ENCODE data around the gene PSMB3. TPM values are rescaled to one million over a fixed set of nuclear protein-coding genes. Genes with fewer than 3 reads are reported as not detected.

PSMB3 gene
- total and polyA plus RNA-seq, 7 donors, result 135 to 280 (median 198) TPM

- H3K27ac ChIP-seq, result no peak overlapping the region
- H3K4me3 ChIP-seq, result no peak overlapping the region
- H3K9me3 ChIP-seq, result no peaks in the 10 kb centered on the region
- no peak for DNase-seq
- intact Hi-C loops (cut with DNase I), result loop anchor here (5.0 kb wide), 1 partner anchor 42 kb away; no protein-coding TSS in a partner anchor
- peaks cover 0 to 47% (median 14%) of the 10 kb centered on the region in 4 donors for H3K36me3 ChIP-seq
- H3K27me3 ChIP-seq, result no peaks in the 10 kb centered on the region
- H3K4me1 ChIP-seq, result peaks cover 2 to 39% (median 35%) of the 10 kb centered on the region in 4 donors
- WGBS, 2 donors, result 61 to 72% methylated on average over 15 of the region's 15 CpGs
- no peak for TF ChIP-seq CTCF (IDR thresholded peaks at IDR 0.05)
Measured at GRCh38 chr17:38733982-38734973, 18.3 kb upstream of the PSMB3 start.

GRCh38 chr17:38735161-38735997 lies 17.2 kb upstream of the PSMB3 start:
- DNase-seq, result no peak
- H3K27ac ChIP-seq, result peak overlapping the region in 1 of 4 donors; percentile 14
- TF ChIP-seq EP300 (IDR thresholded peaks at IDR 0.05) (no peak), POLR2A (IDR thresholded peaks at IDR 0.05) (no peak), CTCF (IDR thresholded peaks at IDR 0.05) (peak; percentile 95 to 99 (median 96)), POLR2AphosphoS5 (IDR thresholded peaks at IDR 0.05) (peak in 1 of 4 donors; percentile 20)
- no peak overlapping the region for H3K4me3 ChIP-seq
- peaks cover 2 to 33% (median 29%) of the 10 kb centered on the region in 4 donors for H3K4me1 ChIP-seq
- intact Hi-C loops (cut with DNase I), result loop anchor here (1.0 kb wide), 1 partner anchor 58 kb away; no protein-coding TSS in a partner anchor
- 45 to 53% methylated on average over 23 of the region's 23 CpGs for WGBS, 2 donors
- H3K36me3 ChIP-seq, result peaks cover 0 to 55% (median 15%) of the 10 kb centered on the region in 4 donors
- no peaks in the 10 kb centered on the region for H3K9me3 ChIP-seq
- no peaks in the 10 kb centered on the region for H3K27me3 ChIP-seq

DNA sequence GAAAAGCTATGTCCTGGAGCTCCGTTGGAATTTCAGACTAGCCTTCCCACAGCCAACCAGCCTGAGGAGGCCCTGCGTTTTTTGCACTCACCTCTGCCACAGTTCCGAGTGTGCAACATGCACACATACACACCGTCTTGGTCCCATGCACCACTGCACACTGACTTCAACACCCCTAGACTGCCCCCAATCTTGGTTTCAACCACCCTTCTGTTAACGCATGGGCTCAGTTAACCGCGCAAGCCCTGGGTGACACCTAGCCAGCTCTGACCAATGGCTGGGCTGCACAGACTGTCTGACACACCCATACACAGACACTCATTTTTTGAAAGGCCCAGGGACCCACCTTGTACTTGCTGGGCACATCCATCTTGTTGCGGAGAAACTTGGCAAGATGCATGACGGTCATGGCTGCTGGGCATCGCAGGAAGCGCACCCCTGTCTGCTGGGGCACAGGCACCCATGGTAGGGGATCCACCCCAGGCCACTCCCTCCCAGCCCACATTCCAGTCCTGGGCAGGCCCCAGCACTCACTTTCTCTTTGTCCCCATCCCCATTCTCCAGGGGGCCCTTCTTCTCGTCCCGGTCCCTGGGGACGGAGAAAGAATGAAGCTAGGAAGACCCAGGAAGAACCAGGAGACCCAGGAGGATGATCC lies 14.4 kb upstream of the PSMB3 start:
- intact Hi-C loops (cut with DNase I), result no loop called here
- Histone ChIP-seq H3K4me1 (peaks cover 0 to 37% (median 30%) of the 10 kb centered on the region in 4 donors), H3K9me3 (no peaks in the 10 kb centered on the region), H3K27ac (no peak overlapping the region), H3K4me3 (no peak overlapping the region), H3K27me3 (no peaks in the 10 kb centered on the region), H3K36me3 (peaks cover 0 to 53% (median 15%) of the 10 kb centered on the region in 4 donors)
- DNase-seq, result no peak
- 87 to 90% methylated on average over 14 of the region's 14 CpGs for WGBS, 2 donors
- TF ChIP-seq POLR2A (IDR thresholded peaks at IDR 0.05) (no peak), EP300 (IDR thresholded peaks at IDR 0.05) (no peak), POLR2AphosphoS5 (IDR thresholded peaks at IDR 0.05) (no peak), CTCF (IDR thresholded peaks at IDR 0.05) (no peak)

DNA sequence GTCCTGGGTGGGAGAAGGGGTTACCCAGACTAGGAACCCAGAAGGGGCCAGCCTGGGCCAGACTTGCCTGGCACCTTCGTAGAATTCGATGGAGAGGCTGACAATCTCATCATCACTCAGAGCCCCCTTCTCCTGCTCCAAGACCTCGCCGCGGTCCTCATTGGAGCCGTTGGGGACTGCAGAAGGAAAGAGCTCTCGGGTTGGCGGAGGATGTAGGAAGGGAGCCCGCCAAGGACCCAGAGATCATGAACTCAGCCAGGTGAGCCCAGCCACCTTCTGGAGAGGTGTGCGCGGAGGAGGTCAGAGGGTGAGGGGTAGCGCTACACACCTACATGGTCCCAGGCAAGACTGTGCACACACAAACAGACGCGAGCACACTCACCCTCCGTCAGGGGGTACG lies 13.9 kb upstream of the PSMB3 start:
- H3K4me1 ChIP-seq, result peaks cover 0 to 43% (median 33%) of the 10 kb centered on the region in 4 donors
- DNase-seq, result no peak
- H3K27ac ChIP-seq, result no peak overlapping the region
- WGBS, 2 donors, result 94 to 95% methylated on average over 16 of the region's 16 CpGs
- intact Hi-C loops (cut with DNase I), result no loop called here
- peaks cover 0 to 48% (median 15%) of the 10 kb centered on the region in 4 donors for H3K36me3 ChIP-seq
- H3K27me3 ChIP-seq, result no peaks in the 10 kb centered on the region
- H3K4me3 ChIP-seq, result no peak overlapping the region
- TF ChIP-seq CTCF (IDR thresholded peaks at IDR 0.05) (no peak), POLR2AphosphoS5 (IDR thresholded peaks at IDR 0.05) (no peak), POLR2A (IDR thresholded peaks at IDR 0.05) (no peak), EP300 (IDR thresholded peaks at IDR 0.05) (no peak)
- H3K9me3 ChIP-seq, result no peaks in the 10 kb centered on the region
